HG03469 (cell line): ENCODE results near the gene INPPL1.

Experiments used
- ATAC-seq: cut with Tn5 transposase; IDR thresholded peaks from one replicate; pipeline ENCODE4 v1.9.1; 2021; ENCODE audit warnings: mild to moderate bottlenecking, moderate library complexity, moderate number of reproducible peaks; ENCODE audit not compliant: unreplicated experiment

INPPL1 gene

DNA sequence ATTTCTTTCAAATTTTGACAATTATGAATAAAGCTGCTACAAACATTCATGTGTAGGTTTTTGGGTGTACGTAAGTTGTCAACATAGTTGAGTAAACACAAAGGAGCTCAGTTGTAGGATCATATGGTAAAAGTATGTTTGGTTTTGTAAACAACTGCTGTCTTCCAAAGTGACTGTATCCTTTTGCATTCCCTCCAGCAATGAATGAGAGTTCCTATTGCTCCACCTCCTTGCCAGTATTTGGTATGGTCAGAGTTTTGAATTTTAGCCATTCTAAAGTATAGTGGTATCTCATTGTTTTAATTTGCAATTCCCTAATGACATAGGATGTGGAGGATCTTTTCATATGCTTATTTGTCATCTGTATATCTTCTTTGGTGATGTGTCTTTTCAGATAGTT is 47.4 kb downstream of the INPPL1 start:
- ATAC-seq = no peak

DNA sequence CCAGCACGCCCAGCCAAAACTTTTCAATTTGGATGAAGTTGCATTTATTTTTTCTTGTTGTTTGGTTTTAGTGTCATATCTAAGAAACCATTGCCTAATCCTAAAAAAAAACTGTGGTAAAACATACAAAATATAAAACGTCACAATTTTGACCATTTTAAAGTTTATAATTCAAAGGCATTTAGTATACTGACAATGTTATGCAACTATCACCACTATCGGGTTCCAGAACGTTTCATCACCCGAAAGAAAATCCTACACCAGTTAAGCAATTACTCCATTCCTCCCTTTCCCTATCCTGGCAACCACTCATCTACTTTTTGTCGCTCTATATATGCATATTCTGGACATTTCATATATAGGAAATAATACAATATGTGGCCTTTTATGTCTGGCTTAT is 49.9 kb downstream of the INPPL1 start:
- ATAC-seq = no peak

DNA sequence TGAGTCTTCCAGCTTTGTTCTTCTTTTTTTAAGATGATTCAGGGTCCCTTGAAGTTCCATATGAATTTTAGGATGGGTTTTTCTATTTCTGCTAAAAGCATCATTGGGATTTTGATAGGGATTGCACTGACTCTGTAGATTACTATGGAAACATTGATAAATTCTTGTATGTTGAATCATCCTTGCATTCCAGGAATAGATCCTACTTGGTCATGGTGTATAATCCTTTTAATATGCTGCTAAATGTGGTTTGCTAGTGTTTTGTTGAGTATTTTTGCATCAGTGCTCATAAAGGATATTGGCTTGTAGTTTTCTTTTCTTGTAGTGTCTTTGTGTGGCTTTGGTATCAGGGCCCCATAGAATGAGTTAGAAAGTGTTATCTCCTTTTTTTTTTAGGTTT is 54.3 kb downstream of the INPPL1 start:
- ATAC-seq = no peak

DNA sequence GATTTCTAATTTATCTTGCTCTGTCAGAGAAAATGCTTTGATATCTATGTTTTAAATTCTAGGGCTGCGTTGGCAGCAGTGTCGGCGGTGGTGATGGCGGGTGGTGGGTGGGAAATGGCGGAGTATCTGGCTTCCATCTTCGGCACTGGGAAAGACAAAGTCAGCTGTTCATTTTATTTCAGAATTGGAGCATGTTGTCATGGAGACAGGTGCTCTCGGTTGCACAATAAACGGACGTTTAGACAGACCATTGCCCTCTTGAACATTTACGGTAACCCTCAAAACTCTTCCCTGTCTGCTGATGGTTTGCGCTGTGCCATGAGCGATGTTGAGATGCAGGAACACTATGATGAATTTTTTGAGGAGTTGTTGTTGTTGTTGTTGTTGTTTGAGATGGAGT is 55.5 kb downstream of the INPPL1 start:
- no peak for ATAC-seq

DNA sequence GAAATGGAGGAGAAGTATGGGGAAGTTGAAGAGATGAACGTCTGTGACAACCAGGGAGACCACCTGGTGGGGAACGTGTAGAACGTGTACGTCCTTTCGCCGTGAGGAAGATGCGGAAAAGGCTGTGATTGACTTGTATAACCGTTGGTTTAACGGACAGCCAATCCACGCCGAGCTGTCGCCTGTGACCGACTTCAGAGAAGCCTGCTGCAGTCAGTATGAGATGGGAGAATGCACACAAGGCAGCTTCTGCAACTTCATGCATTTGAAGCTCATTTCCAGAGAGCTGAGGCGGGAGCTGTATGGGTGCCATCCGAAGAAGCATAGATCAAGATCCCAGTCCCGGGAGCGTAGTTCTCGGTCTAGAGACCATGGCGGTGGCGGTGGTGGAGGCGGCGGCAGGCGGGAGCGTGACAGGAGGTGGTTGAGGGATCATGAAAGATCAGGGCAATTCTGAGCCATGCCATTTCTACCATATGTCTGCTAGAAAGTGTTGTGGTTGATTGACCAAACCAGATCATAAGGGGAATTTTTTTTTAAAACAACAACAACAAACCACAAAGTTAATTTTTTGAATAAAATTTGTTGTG is 56.3 kb downstream of the INPPL1 start:
- ATAC-seq = no peak

DNA sequence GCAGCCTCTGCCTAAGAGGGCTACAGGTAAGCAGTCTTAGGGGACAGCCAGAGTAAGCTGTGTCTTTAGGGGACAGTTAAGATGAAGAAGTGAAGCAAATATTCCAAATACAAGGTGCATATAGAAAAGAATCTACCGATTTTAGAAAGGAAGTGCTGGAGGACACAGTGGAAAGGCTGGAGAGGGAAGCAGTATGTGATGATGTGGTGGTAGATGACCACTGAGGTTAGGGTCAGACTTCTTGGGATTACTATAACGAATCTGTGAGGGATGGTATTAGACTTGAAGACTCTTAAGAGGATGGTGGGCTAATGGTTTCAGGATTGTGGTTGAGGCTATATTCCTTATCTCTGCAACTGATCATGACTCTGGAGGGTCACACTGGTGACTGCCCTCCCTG is 59.4 kb downstream of the INPPL1 start:
- no peak for ATAC-seq

DNA sequence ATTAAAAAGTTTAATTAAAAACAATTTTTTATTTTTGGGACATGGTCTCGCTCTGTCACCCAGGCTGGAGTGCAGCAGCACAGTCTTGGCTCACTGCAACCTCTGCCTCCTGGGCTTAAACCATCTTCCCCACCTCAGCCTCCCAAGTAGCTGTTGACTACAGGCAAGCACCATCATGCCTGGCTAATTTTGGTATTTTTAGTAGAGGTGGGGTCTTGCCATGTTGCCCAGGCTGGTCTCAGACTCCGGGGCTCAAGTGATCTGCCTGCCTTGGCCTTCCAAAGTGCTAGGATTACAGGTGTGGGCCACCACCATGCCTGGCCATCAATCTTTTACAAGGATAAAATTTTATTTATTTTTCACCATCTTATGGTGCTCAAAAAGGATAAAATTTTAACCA is 62.7 kb downstream of the INPPL1 start:
- ATAC-seq = no peak
